ENCODE results near the gene ITFG2. TPM values are rescaled to one million over a fixed set of nuclear protein-coding genes. Genes with fewer than 3 reads are reported as not detected.

Gene ITFG2
- total RNA-seq, 4 donors from 2014 or later = 13.9 to 36.1 (median 27.5) TPM

- intact Hi-C loops (cut with DNase I; ENCODE audit: low total_unique reads) = no loop called here
- DNase-seq (ENCODE audit: low spot score in 2 of 2) = no peak
- TF ChIP-seq POLR2A (IDR thresholded peaks at IDR 0.05) (no peak), CTCF (IDR thresholded peaks at IDR 0.05) (no peak)
- WGBS, 2 donors = 89 to 92% methylated on average over 14 of the region's 14 CpGs
- no peak overlapping the region for H3K4me3 ChIP-seq (ENCODE audit: low read depth, poor library complexity, severe bottlenecking)
These were observed 14.4 kb downstream of the ITFG2 start for GRCh38 chr12:2826721-2827515.

GRCh38 chr12:2829275-2829674 lies 16.8 kb downstream of the ITFG2 start:
- intact Hi-C loops (cut with DNase I; ENCODE audit: low total_unique reads) = no loop called here
- 92 to 93% methylated on average over 6 of the region's 6 CpGs for WGBS, 2 donors

GRCh38 chr12:2832550-2833127 lies 20.2 kb downstream of the ITFG2 start:
- no peak for DNase-seq (ENCODE audit: low spot score in 2 of 2)
- intact Hi-C loops (cut with DNase I; ENCODE audit: low total_unique reads) = no loop called here
- 63 to 71% methylated on average over 6 of the region's 6 CpGs for WGBS, 2 donors
- H3K4me3 ChIP-seq (ENCODE audit: low read depth, poor library complexity, severe bottlenecking) = no peak overlapping the region
- TF ChIP-seq CTCF (IDR thresholded peaks at IDR 0.05) (no peak), POLR2A (IDR thresholded peaks at IDR 0.05) (no peak)

More at GRCh38 chr12:2829275-2829674, 16.8 kb downstream of the ITFG2 start:
- TF ChIP-seq CTCF (IDR thresholded peaks at IDR 0.05) (no peak), POLR2A (IDR thresholded peaks at IDR 0.05) (no peak)
- no peak for DNase-seq (ENCODE audit: low spot score in 2 of 2)
- H3K4me3 ChIP-seq (ENCODE audit: low read depth, poor library complexity, severe bottlenecking) = no peak overlapping the region

GRCh38 chr12:2833327-2833726 lies 20.9 kb downstream of the ITFG2 start:
- intact Hi-C loops (cut with DNase I; ENCODE audit: low total_unique reads) = no loop called here
- 36 to 43% methylated on average over 5 of the region's 5 CpGs for WGBS, 2 donors
- TF ChIP-seq CTCF (IDR thresholded peaks at IDR 0.05) (no peak), POLR2A (IDR thresholded peaks at IDR 0.05) (no peak)
- no peak for DNase-seq (ENCODE audit: low spot score in 2 of 2)
- H3K4me3 ChIP-seq (ENCODE audit: low read depth, poor library complexity, severe bottlenecking) = no peak overlapping the region

GRCh38 chr12:2833810-2834209 lies 21.3 kb downstream of the ITFG2 start:
- intact Hi-C loops (cut with DNase I; ENCODE audit: low total_unique reads) = no loop called here
- WGBS, 2 donors = 58 to 78% methylated on average over 9 of the region's 9 CpGs
- TF ChIP-seq CTCF (IDR thresholded peaks at IDR 0.05) (no peak), POLR2A (IDR thresholded peaks at IDR 0.05) (no peak)
- no peak overlapping the region for H3K4me3 ChIP-seq (ENCODE audit: low read depth, poor library complexity, severe bottlenecking)
- no peak for DNase-seq (ENCODE audit: low spot score in 2 of 2)

Data from lower leg skin (tissue), 4 donors.